GM23338 (cell line): ENCODE data around the gene PTTG1IP. TPM values are rescaled to one million over a fixed set of nuclear protein-coding genes. Genes with fewer than 3 reads are reported as not detected.

Experiments
- ATAC-seq: fragments of 200-7000 bp; cut with Tn5 transposase; 3 replicates; pipeline ENCODE4 v1.9.1; 2020
- DNase-seq: peaks from one replicate; pipeline ENCODE4 v3.0.0-alpha.2; 2015; ENCODE audit warnings: low spot score
- H2AFZ ChIP-seq: fragments of 200-600 bp; sonication (generic); 2 replicates; pipeline ENCODE4 v1.8.0; 2016; ENCODE audit warnings: antibody characterized with exemption, mild to moderate bottlenecking, moderate library complexity
- H3F3A ChIP-seq: fragments of 200-600 bp; sonication (generic); replicated peaks from 2 replicates; pipeline ENCODE4 v1.8.0; 2017; ENCODE audit warnings: antibody characterized with exemption, mixed run types, low read depth
- H3K27ac ChIP-seq: fragments of 200-600 bp; sonication (generic); 2 replicates; pipeline ENCODE4 v1.6.1; 2016; ENCODE audit warnings: low read depth
- H3K27me3 ChIP-seq: fragments of 200-600 bp; sonication (generic); 2 replicates; pipeline ENCODE4 v1.8.0; 2016; ENCODE audit warnings: mild to moderate bottlenecking, mixed run types, moderate library complexity; ENCODE audit not compliant: insufficient read depth
- H3K36me3 ChIP-seq: fragments of 200-600 bp; sonication (generic); 2 replicates; pipeline ENCODE4 v1.8.0; 2016; ENCODE audit warnings: mild to moderate bottlenecking; ENCODE audit not compliant: insufficient read depth
- H3K4me1 ChIP-seq: fragments of 200-600 bp; sonication (generic); 2 replicates; pipeline ENCODE4 v1.8.0; 2016; ENCODE audit warnings: mild to moderate bottlenecking, moderate library complexity; ENCODE audit not compliant: insufficient read depth
- H3K4me2 ChIP-seq: fragments of 200-600 bp; sonication (generic); 2 replicates; pipeline ENCODE4 v1.7.1; 2017; ENCODE audit warnings: mixed run types
- H3K4me3 ChIP-seq: fragments of 200-600 bp; sonication (generic); 2 replicates; pipeline ENCODE4 v1.6.1; 2016; ENCODE audit warnings: mixed run types
- H3K79me2 ChIP-seq: fragments of 200-600 bp; sonication (generic); replicated peaks from 2 replicates; pipeline ENCODE4 v1.8.0; 2017; ENCODE audit warnings: mild to moderate bottlenecking; ENCODE audit not compliant: insufficient read depth
- H3K9me2 ChIP-seq: fragments of 200-600 bp; sonication (generic); 2 replicates; pipeline ENCODE4 v1.8.0; 2017; ENCODE audit not compliant: insufficient read depth
- H4K20me1 ChIP-seq: fragments of 200-600 bp; sonication (generic); replicated peaks from 2 replicates; pipeline ENCODE4 v1.8.0; 2017; ENCODE audit warnings: mild to moderate bottlenecking; ENCODE audit not compliant: insufficient read depth
- H3K27ac Mint-ChIP-seq: 2 replicates; pipeline ENCODE4 v1.8.0; 2020; ENCODE audit warnings: inconsistent platforms, mild to moderate bottlenecking, moderate library complexity, mixed read lengths
- H3K27me3 Mint-ChIP-seq: 3 replicates; pipeline ENCODE4 v1.8.0; 2022; ENCODE audit warnings: low read depth, mild to moderate bottlenecking, moderate library complexity, mixed read lengths, inconsistent platforms; ENCODE audit not compliant: insufficient read depth, poor library complexity
- H3K36me3 Mint-ChIP-seq: 3 replicates; pipeline ENCODE4 v1.8.0; 2021; ENCODE audit warnings: low read depth, mild to moderate bottlenecking, inconsistent platforms, moderate library complexity, mixed read lengths
- H3K4me1 Mint-ChIP-seq: 3 replicates; pipeline ENCODE4 v1.8.0; 2020; ENCODE audit warnings: mild to moderate bottlenecking, inconsistent platforms, mixed read lengths
- H3K4me3 Mint-ChIP-seq: 3 replicates; pipeline ENCODE4 v1.8.0; 2021; ENCODE audit warnings: moderate library complexity, mild to moderate bottlenecking, inconsistent platforms, mixed read lengths
- H3K9me3 Mint-ChIP-seq: 3 replicates; pipeline ENCODE4 v1.8.0; 2020; ENCODE audit warnings: moderate library complexity, mild to moderate bottlenecking, inconsistent platforms, mixed read lengths
- CREB1 ChIP-seq: fragments of 250-450 bp; sonication (Bioruptor Pico); IDR thresholded peaks from 2 replicates; pipeline ENCODE4 v1.5.0; 2020; ENCODE audit warnings: low read depth, mild to moderate bottlenecking, moderate library complexity
- CTCF ChIP-seq, 2 experiments: fragments of 200-600 bp in 1 of 2; sonication (generic) in 1 of 2; conservative IDR thresholded peaks; 2 replicates each; pipeline versions ENCODE4 v1.5.1 to v1.6.1; 2016 to 2017; ENCODE audit warnings: antibody characterized with exemption in 2 of 2, low read depth in 2 of 2, mild to moderate bottlenecking in 2 of 2, moderate library complexity in 1 of 2
- ETS1 ChIP-seq: IDR thresholded peaks from 2 replicates; pipeline ENCODE4 v1.6.1; 2016; ENCODE audit warnings: antibody characterized with exemption
- EZH2 ChIP-seq: fragments of 200-600 bp; sonication (generic); IDR thresholded peaks from one replicate; pipeline ENCODE4 v1.8.0; 2017; ENCODE audit warnings: antibody characterized with exemption, mild to moderate bottlenecking, low read depth; ENCODE audit not compliant: unreplicated experiment
- EZH2phosphoT487 ChIP-seq: fragments of 200-600 bp; sonication (generic); IDR thresholded peaks from one replicate; pipeline ENCODE4 v1.8.1; 2018; ENCODE audit warnings: antibody characterized with exemption; ENCODE audit not compliant: unreplicated experiment
- JUNB ChIP-seq: IDR thresholded peaks from one replicate; pipeline ENCODE4 v1.6.1; 2016; ENCODE audit warnings: antibody characterized with exemption; ENCODE audit not compliant: unreplicated experiment
- NANOG ChIP-seq: IDR thresholded peaks from 2 replicates; pipeline ENCODE4 v1.6.1; 2016; ENCODE audit warnings: antibody characterized with exemption, borderline replicate concordance
- POLR2AphosphoS5 ChIP-seq: IDR thresholded peaks from 2 replicates; pipeline ENCODE4 v1.6.1; 2016; ENCODE audit warnings: antibody characterized with exemption, low read depth
- REST ChIP-seq: IDR thresholded peaks from one replicate; pipeline ENCODE4 v1.6.1; 2018; ENCODE audit warnings: antibody characterized with exemption; ENCODE audit not compliant: unreplicated experiment
- STAT1 ChIP-seq: IDR thresholded peaks from one replicate; pipeline ENCODE4 v1.6.1; 2016; ENCODE audit warnings: antibody characterized with exemption; ENCODE audit not compliant: unreplicated experiment
- ZNF114 ChIP-seq: fragments of 250-450 bp; sonication (Bioruptor Pico); IDR thresholded peaks from 2 replicates; pipeline ENCODE4 v1.5.0; 2020; ENCODE audit warnings: mild to moderate bottlenecking, moderate library complexity
- ZNF331 ChIP-seq: fragments of 250-450 bp; sonication (Bioruptor Pico); IDR thresholded peaks from 2 replicates; pipeline ENCODE4 v1.5.0; 2020; ENCODE audit warnings: low read depth, mild to moderate bottlenecking, moderate library complexity
- ZNF462 ChIP-seq: fragments of 250-450 bp; sonication (Bioruptor Pico); IDR thresholded peaks from 2 replicates; pipeline ENCODE4 v1.5.0; 2020; ENCODE audit warnings: mild to moderate bottlenecking, moderate library complexity
- polyA plus RNA-seq: library from polyadenylated mRNA; unstranded; fragments of >200 nt; fragmentation: Nextera tagmentation; extraction: Ambion mirVana; gene quantifications from 2 replicates; pipeline ENCODE4 v1.2.1, GENCODE V29; 2016
- total RNA-seq: library from RNA; depleted of rRNA; stranded (reverse); fragments of >200 nt; shearing (Covaris generic); gene quantifications from 2 replicates; pipeline ENCODE4 v1.2.3, GENCODE V29; 2014

PTTG1IP gene
- total and polyA plus RNA-seq, 2 experiments from 2014 or later: 99.9 to 172 TPM

GRCh38 chr21:44812640-44813039 is 60.9 kb downstream of the PTTG1IP start:
- Histone ChIP-seq H3K4me3 (no peak overlapping the region), H3F3A (no peaks in the 10 kb centered on the region), H3K27ac (0 out of 2 replicates have a peak overlapping the region, but pooled peaks have one; percentile 55), H3K79me2 (peaks cover 59% of the 10 kb centered on the region), H4K20me1 (peaks cover 20% of the 10 kb centered on the region), H3K27me3 (no peaks in the 10 kb centered on the region), H2AFZ (no peak overlapping the region), H3K4me1 (0 out of 2 replicates have a peak, but pooled peaks cover 4% of the 10 kb centered on the region), H3K4me2 (no peak overlapping the region), H3K9me2 (no peaks in the 10 kb centered on the region), H3K36me3 (peaks cover 7% of the 10 kb centered on the region; the same call in 1 of the 2 replicates)
- TF ChIP-seq NANOG (no peak), ETS1 (no peak), EZH2 (no peak), STAT1 (no peak), ZNF462 (CRISPR knock-in tag) (no peak), JUNB (no peak), CREB1 (CRISPR knock-in tag) (no peak), ZNF331 (no peak), POLR2AphosphoS5 (no peak), ZNF114 (CRISPR knock-in tag) (no peak), REST (no peak), EZH2phosphoT487 (no peak), CTCF (conservative IDR thresholded peaks at IDR 0.05; ENCODE audit: low read depth in 2 of 2) (no peak)
- no peak overlapping the region for H3K4me3 Mint-ChIP-seq
- H3K27ac Mint-ChIP-seq: no peak overlapping the region
- no peak for ATAC-seq
- H3K9me3 Mint-ChIP-seq: no peaks in the 10 kb centered on the region; the same call in 2 of the 3 replicates
- peaks cover 12% of the 10 kb centered on the region for H3K27me3 Mint-ChIP-seq
- peaks cover 10% of the 10 kb centered on the region for H3K4me1 Mint-ChIP-seq
- peaks cover 27% of the 10 kb centered on the region for H3K36me3 Mint-ChIP-seq
- DNase-seq: no peak
